Vagina (tissue), 2 donors: ENCODE measurements around the gene APAF1. TPM values are rescaled to one million over a fixed set of nuclear protein-coding genes. Genes with fewer than 3 reads are reported as not detected.
"Not testable (repeated sequence)": the region's sequence is repeated elsewhere in the genome, so short reads cannot be mapped to it uniquely, and the experiment has no call there.

Source experiments
- DNase-seq, 2 donors: peaks; one replicate each; pipeline ENCODE4 v3.0.0-alpha.2; 2017; ENCODE audit errors: extremely low spot score in 2 of 2
- H3K27ac ChIP-seq: fragments of 200-600 bp; sonication (generic); one replicate; pipeline ENCODE4 v1.5.1; 2019
- H3K27me3 ChIP-seq: fragments of 200-600 bp; sonication (generic); one replicate; pipeline ENCODE4 v1.5.1; 2019
- H3K36me3 ChIP-seq, 2 donors: fragments of 200-600 bp; sonication (generic); one replicate each; pipeline ENCODE4 v1.5.1; 2017 to 2019
- H3K4me1 ChIP-seq: fragments of 200-600 bp; sonication (generic); one replicate; pipeline ENCODE4 v1.5.1; 2019
- H3K4me3 ChIP-seq, 2 donors: fragments of 200-600 bp; sonication (generic); 1 replicate in 1 of 2; 2 replicates in 1 of 2; pipeline ENCODE4 v1.5.1; 2016 to 2019
- H3K9me3 ChIP-seq: fragments of 200-600 bp; sonication (generic); one replicate; pipeline ENCODE4 v1.5.1; 2019
- POLR2A ChIP-seq, 2 donors: fragments of 450-650 bp; IDR thresholded peaks; one replicate each; pipeline ENCODE4 v1.6.1; 2017; ENCODE audit warnings: antibody characterized with exemption in 2 of 2, mild to moderate bottlenecking in 2 of 2, moderate library complexity in 2 of 2
- POLR2AphosphoS5 ChIP-seq, 2 donors: sonication (generic); formaldehyde crosslinking; IDR thresholded peaks; one replicate each; pipeline ENCODE4 v1.9.0; 2017; ENCODE audit warnings: antibody characterized with exemption in 2 of 2, mild to moderate bottlenecking in 2 of 2, low read depth in 1 of 2; ENCODE audit not compliant: insufficient read depth in 1 of 2
- intact Hi-C: fragments of 100-400 bp; cut with DNase I; formaldehyde crosslinking; loops from one replicate; pipeline ENCODE4 v1.15.1; 2023
- total RNA-seq: library from RNA; depleted of rRNA; stranded (reverse); fragments of >200 nt; gene quantifications from one replicate; pipeline ENCODE4 v1.2.3, GENCODE V29; 2016
- TF ChIP-seq, protein P1 (sequence below), 3 experiments: fragments of 450-650 bp in 2 of 3; fragments of 200-600 bp in 1 of 3; sonication (generic) in 1 of 3; IDR thresholded peaks; one replicate each; pipeline ENCODE4 v1.5.1; 2017 to 2019; ENCODE audit warnings: antibody characterized with exemption in 3 of 3, mild to moderate bottlenecking in 2 of 3, moderate library complexity in 2 of 3

The APAF1 gene
- total RNA-seq, 1 donor from 2014 or later, result 12.8 TPM

DNA sequence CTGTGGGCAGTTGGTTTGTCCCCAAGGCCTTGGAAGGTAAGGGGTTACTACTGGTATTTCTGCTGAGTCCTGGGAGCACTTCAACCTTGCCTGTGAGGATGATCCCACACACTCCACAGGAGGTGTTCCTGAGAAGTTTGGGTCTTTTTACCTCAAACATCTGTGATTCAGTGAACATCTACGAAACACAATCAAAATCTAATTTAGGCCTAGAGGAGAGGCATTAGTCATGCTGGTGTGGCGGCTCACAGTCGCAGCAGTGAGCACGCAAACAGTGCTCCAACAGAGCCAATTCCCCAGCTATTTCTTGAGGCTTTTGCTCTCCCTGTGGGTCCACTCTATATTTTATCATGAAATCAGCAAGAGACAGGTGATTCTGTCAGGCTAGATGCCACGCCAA lies 107.6 kb downstream of the APAF1 start:
- TF ChIP-seq, protein P1, sequence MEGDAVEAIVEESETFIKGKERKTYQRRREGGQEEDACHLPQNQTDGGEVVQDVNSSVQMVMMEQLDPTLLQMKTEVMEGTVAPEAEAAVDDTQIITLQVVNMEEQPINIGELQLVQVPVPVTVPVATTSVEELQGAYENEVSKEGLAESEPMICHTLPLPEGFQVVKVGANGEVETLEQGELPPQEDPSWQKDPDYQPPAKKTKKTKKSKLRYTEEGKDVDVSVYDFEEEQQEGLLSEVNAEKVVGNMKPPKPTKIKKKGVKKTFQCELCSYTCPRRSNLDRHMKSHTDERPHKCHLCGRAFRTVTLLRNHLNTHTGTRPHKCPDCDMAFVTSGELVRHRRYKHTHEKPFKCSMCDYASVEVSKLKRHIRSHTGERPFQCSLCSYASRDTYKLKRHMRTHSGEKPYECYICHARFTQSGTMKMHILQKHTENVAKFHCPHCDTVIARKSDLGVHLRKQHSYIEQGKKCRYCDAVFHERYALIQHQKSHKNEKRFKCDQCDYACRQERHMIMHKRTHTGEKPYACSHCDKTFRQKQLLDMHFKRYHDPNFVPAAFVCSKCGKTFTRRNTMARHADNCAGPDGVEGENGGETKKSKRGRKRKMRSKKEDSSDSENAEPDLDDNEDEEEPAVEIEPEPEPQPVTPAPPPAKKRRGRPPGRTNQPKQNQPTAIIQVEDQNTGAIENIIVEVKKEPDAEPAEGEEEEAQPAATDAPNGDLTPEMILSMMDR (IDR thresholded peaks at IDR 0.05), result no peak
- TF ChIP-seq POLR2AphosphoS5 (IDR thresholded peaks at IDR 0.05; ENCODE audit: insufficient read depth in 1 of 2, low read depth in 1 of 2), result no peak
- TF ChIP-seq POLR2A (IDR thresholded peaks at IDR 0.05), result no peak

DNA sequence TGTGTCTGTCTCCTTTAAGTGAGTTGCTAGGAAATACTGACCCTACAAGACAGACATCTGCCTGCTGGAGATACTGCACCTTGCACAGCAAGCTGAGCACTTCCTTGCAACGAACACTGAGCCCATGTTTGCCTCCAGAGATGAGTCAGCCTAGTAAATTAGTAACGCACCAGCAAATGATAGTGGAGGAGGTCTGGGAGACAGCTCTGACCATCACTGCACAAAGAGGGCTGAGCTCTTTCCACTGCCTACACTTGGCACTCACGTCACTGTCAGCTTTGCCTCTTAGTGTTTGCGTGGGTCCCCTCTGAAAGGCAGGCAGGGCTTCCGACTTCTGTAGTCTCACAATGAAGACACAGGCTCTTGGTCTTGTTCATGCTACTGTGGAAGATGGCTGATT lies 109.0 kb downstream of the APAF1 start:
- no peak for DNase-seq
- Histone ChIP-seq H3K4me3 (no peak overlapping the region), H3K36me3 (no peaks in the 10 kb centered on the region), H3K27ac (no peak overlapping the region), H3K4me1 (peaks cover 6% of the 10 kb centered on the region), H3K27me3 (no peaks in the 10 kb centered on the region), H3K9me3 (no peaks in the 10 kb centered on the region)
- TF ChIP-seq POLR2A (IDR thresholded peaks at IDR 0.05) (no peak), POLR2AphosphoS5 (IDR thresholded peaks at IDR 0.05; ENCODE audit: insufficient read depth in 1 of 2, low read depth in 1 of 2) (no peak)
- TF ChIP-seq, protein P1 (IDR thresholded peaks at IDR 0.05), result no peak
- intact Hi-C loops, result no loop called here

More for the DNA sequence above, 107.6 kb downstream of the APAF1 start:
- intact Hi-C loops, result no loop called here
- no peaks in the 10 kb centered on the region for H3K36me3 ChIP-seq
- no peaks in the 10 kb centered on the region for H3K27me3 ChIP-seq
- H3K4me1 ChIP-seq, result no peaks in the 10 kb centered on the region
- no peak for DNase-seq
- H3K4me3 ChIP-seq, result no peak overlapping the region
- H3K27ac ChIP-seq, result no peak overlapping the region
- H3K9me3 ChIP-seq, result no peaks in the 10 kb centered on the region

DNA sequence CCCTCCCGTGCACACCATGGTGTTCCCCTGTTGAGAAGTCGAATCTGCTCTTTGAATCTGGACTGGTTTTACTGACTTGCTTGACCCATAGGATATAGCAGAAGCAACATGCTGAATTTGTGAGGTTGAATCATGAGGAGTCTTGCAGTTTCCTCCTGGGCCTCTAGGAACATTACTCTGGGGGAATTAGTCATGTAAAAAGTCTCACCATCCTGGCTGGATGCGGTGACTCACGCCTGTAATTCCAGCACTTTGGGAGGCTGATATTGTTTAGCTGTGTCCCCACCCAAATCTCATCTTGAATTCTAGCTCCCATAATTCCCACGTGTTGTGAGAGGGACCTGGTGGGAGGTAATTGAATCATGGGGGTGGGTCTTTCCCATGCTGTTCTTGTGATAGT lies 110.8 kb downstream of the APAF1 start:
- DNase-seq, intact Hi-C loops, H3K4me3 ChIP-seq, H3K4me1 ChIP-seq, H3K27ac ChIP-seq, H3K9me3 ChIP-seq, H3K36me3 ChIP-seq, H3K27me3 ChIP-seq: not testable (repeated sequence)

DNA sequence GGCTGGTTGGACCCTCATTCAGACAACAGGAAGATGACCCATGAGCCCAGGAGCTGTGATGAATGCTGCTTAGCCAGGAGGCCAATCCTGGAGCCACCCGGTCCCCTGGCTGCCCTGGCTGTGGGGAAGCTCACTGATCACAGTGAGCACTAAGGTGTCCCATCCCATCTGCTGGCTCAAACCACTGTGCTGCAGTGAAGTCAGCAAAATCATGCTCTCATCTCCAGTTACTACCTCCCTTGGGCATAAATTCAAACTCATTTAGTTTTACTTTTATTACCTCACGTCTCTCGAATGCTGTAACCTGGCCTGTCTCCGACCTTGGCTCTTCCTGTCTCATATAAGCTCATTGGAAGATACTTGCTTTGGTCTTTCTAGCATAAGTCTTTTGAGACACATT lies 112.4 kb downstream of the APAF1 start:
- TF ChIP-seq POLR2A (IDR thresholded peaks at IDR 0.05) (no peak), POLR2AphosphoS5 (IDR thresholded peaks at IDR 0.05; ENCODE audit: insufficient read depth in 1 of 2, low read depth in 1 of 2) (no peak)
- TF ChIP-seq, protein P1 (IDR thresholded peaks at IDR 0.05), result no peak
- Histone ChIP-seq H3K4me1 (peaks cover 6% of the 10 kb centered on the region), H3K36me3 (no peaks in the 10 kb centered on the region), H3K27ac (no peak overlapping the region), H3K27me3 (no peaks in the 10 kb centered on the region), H3K4me3 (no peak overlapping the region), H3K9me3 (no peaks in the 10 kb centered on the region)
- DNase-seq, result no peak
- intact Hi-C loops, result no loop called here

DNA sequence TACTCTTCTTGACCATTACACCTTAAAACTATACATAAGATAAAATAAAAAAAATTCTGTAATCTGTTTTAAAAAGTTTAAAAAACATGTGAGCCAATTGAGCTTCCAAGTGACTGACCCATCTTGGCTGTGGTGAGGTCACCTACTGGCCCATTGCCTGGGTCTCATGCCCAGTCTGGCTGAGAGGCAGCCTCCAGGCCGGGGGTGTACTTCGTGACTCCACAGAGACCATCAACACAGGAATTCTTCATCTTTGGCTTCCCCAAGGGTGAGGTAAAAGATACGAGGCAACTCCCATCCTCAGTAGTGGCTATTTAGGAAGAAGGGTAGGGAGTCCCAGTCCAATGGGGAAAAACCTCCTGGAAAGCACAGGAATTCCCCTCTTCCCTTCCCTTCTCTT lies 113.2 kb downstream of the APAF1 start:
- H3K27ac ChIP-seq, result no peak overlapping the region
- H3K36me3 ChIP-seq, result no peaks in the 10 kb centered on the region
- H3K9me3 ChIP-seq, result no peaks in the 10 kb centered on the region
- TF ChIP-seq POLR2AphosphoS5 (IDR thresholded peaks at IDR 0.05; ENCODE audit: insufficient read depth in 1 of 2, low read depth in 1 of 2) (no peak), POLR2A (IDR thresholded peaks at IDR 0.05) (no peak)
- TF ChIP-seq, protein P1 (IDR thresholded peaks at IDR 0.05), result no peak
- no peak for DNase-seq
- H3K27me3 ChIP-seq, result no peaks in the 10 kb centered on the region
- intact Hi-C loops, result no loop called here
- H3K4me3 ChIP-seq, result no peak overlapping the region
- H3K4me1 ChIP-seq, result peaks cover 6% of the 10 kb centered on the region

DNA sequence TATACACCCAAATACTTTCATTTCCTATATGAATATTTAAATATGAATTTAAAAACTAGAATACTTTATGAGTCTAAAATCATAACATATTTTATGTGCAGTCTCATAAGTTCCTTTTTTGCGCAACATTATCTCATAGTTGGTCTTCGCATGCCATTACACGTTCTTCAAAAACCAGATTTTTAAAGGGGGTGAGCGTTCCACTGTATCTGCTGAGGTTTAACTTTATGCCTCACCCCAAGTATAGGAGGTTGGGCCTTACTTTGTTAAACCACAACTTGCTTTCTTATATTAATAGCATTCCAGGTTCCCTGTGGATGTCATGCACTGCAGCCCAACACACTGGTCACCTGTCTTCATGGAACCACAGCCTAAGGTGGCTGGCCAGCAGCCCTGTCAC lies 118.6 kb downstream of the APAF1 start:
- DNase-seq, result no peak
- H3K4me1 ChIP-seq, result no peaks in the 10 kb centered on the region
- TF ChIP-seq POLR2A (IDR thresholded peaks at IDR 0.05) (no peak), POLR2AphosphoS5 (IDR thresholded peaks at IDR 0.05; ENCODE audit: insufficient read depth in 1 of 2, low read depth in 1 of 2) (no peak)
- TF ChIP-seq, protein P1 (IDR thresholded peaks at IDR 0.05), result no peak
- no peak overlapping the region for H3K4me3 ChIP-seq
- H3K36me3 ChIP-seq, result no peaks in the 10 kb centered on the region
- no peaks in the 10 kb centered on the region for H3K9me3 ChIP-seq
- no peak overlapping the region for H3K27ac ChIP-seq
- H3K27me3 ChIP-seq, result no peaks in the 10 kb centered on the region
- intact Hi-C loops, result no loop called here
